ENCODE measurements around the gene KCNN1.

KCNN1 gene

DNA sequence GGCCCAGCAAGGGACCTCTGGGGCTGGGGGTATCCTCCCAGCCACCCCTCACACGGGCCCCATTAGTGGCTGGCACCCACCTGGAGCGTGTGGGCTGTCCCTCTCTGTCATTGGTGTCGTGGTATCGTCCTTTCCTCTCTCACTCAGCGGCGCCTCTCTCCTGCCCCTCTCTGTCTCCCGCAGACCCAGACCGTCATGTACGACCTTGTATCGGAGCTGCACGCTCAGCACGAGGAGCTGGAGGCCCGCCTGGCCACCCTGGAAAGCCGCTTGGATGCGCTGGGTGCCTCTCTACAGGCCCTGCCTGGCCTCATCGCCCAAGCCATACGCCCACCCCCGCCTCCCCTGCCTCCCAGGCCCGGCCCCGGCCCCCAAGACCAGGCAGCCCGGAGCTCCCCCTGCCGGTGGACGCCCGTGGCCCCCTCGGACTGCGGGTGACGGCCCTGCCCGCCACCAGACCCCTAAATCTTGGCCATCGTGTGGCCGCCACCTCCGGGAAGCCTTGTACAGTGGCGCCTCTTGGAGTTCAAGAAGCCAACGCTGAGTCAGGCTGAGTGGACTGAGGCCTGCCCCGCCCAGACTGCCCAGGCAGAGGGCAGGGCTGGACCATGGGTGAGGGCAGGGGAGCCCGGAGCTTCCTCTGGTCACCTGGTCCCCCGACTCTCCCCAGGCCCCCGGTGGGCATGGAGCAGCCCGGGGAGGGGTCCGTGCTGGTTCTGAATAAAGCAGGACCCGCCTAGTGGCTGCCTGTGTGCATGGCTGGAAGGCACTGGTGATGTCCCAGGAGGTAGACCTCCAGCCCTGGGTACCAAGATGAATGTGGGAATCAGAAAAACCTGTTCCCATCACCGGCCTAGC, 31.3 kb downstream of the KCNN1 start:
- H3K4me1 ChIP-seq (ENCODE audit: control insufficient read depth, insufficient read depth, low read length): no peaks in the 10 kb centered on the region
- TF ChIP-seq, protein P1, sequence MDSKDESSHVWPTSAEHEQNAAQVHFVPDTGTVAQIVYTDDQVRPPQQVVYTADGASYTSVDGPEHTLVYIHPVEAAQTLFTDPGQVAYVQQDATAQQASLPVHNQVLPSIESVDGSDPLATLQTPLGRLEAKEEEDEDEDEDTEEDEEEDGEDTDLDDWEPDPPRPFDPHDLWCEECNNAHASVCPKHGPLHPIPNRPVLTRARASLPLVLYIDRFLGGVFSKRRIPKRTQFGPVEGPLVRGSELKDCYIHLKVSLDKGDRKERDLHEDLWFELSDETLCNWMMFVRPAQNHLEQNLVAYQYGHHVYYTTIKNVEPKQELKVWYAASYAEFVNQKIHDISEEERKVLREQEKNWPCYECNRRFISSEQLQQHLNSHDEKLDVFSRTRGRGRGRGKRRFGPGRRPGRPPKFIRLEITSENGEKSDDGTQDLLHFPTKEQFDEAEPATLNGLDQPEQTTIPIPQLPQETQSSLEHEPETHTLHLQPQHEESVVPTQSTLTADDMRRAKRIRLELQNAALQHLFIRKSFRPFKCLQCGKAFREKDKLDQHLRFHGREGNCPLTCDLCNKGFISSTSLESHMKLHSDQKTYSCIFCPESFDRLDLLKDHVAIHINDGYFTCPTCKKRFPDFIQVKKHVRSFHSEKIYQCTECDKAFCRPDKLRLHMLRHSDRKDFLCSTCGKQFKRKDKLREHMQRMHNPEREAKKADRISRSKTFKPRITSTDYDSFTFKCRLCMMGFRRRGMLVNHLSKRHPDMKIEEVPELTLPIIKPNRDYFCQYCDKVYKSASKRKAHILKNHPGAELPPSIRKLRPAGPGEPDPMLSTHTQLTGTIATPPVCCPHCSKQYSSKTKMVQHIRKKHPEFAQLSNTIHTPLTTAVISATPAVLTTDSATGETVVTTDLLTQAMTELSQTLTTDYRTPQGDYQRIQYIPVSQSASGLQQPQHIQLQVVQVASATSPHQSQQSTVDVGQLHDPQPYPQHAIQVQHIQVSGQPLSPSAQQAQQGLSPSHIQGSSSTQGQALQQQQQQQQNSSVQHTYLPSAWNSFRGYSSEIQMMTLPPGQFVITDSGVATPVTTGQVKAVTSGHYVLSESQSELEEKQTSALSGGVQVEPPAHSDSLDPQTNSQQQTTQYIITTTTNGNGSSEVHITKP (tag by site-specific recombination; IDR thresholded peaks at IDR 0.05): peak; percentile 22
- TF ChIP-seq PATZ1 (tag by site-specific recombination; IDR thresholded peaks at IDR 0.05): no peak
- no peak for TF ChIP-seq ZNF184 (tag by site-specific recombination; IDR thresholded peaks at IDR 0.05)

DNA sequence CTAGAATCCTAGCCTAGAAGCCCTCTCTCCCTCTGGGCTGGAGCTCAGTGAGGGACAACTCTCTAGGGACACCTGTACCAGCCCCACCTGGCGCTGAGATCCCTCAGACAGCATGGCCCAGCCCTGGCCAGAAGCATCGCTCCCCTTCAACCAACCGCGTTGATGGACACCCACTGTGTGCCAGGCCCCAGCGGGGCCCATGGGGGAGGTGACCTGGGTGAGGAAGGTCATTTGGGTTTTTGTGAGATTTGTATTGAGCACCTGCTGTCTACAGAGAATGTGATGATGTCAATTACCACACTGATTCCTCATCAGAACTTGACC, 31.9 kb downstream of the KCNN1 start:
- TF ChIP-seq ZNF521 (tag by site-specific recombination; IDR thresholded peaks at IDR 0.05): no peak
- TF ChIP-seq SCRT1 (tag by site-specific recombination; IDR thresholded peaks at IDR 0.05; ENCODE audit: borderline replicate concordance): peak; percentile 14; the same call in 1 of the 2 replicates
- no peak for TF ChIP-seq ZNF221 (tag by site-specific recombination; IDR thresholded peaks at IDR 0.05; ENCODE audit: borderline replicate concordance)
- no peak overlapping the region for H3K4me3 ChIP-seq (ENCODE audit: low read depth, low read length)
- H3K9me3 ChIP-seq (ENCODE audit: control insufficient read depth, insufficient read depth, low read depth, low read length): no peaks in the 10 kb centered on the region
- no peaks in the 10 kb centered on the region for H3K4me1 ChIP-seq (ENCODE audit: control insufficient read depth, insufficient read depth, low read length)
- ChIA-PET POLR2A (interaction anchor here (1.1 kb wide), 1 partner anchor 139 kb away, joined by 4 read pairs; the partner anchor contains the start of gene RPL18A), CTCF (interaction anchor here (0.6 to 8.1 kb wide), 4 partner anchors 47 to 129 kb away, joined by 3 to 233 read pairs (median 48); partner anchors contain the start of gene CCDC124)
- no peaks in the 10 kb centered on the region for H3K36me3 ChIP-seq (ENCODE audit: control insufficient read depth in 2 of 2, insufficient read depth in 1 of 2, low read length in 2 of 2)
- H3K27ac ChIP-seq (ENCODE audit: extremely low read depth, low read depth, low read length): no peak overlapping the region

More for the DNA sequence above, 31.3 kb downstream of the KCNN1 start:
- no peaks in the 10 kb centered on the region for H3K9me3 ChIP-seq (ENCODE audit: control insufficient read depth, insufficient read depth, low read depth, low read length)
- H3K4me3 ChIP-seq (ENCODE audit: low read depth, low read length): no peak overlapping the region
- CTCF ChIA-PET: interaction anchor here (0.7 to 8.1 kb wide), 5 partner anchors 46 to 1531 kb away, joined by 3 to 233 read pairs (median 15); partner anchors contain the start of genes CCDC124 and RPL18A
- no peak overlapping the region for H3K27ac ChIP-seq (ENCODE audit: extremely low read depth, low read depth, low read length)
- no peaks in the 10 kb centered on the region for H3K36me3 ChIP-seq (ENCODE audit: control insufficient read depth in 2 of 2, insufficient read depth in 1 of 2, low read length in 2 of 2)
- POLR2A ChIA-PET: interaction anchor here (1.1 kb wide), 1 partner anchor 139 kb away, joined by 4 read pairs; the partner anchor contains the start of gene RPL18A

- Histone ChIP-seq H3K4me3 (ENCODE audit: low read depth, low read length) (no peak overlapping the region), H3K36me3 (ENCODE audit: control insufficient read depth in 2 of 2, insufficient read depth in 1 of 2, low read length in 2 of 2) (no peaks in the 10 kb centered on the region), H3K4me1 (ENCODE audit: control insufficient read depth, insufficient read depth, low read length) (no peaks in the 10 kb centered on the region), H3K9me3 (ENCODE audit: control insufficient read depth, insufficient read depth, low read depth, low read length) (no peaks in the 10 kb centered on the region), H3K27ac (ENCODE audit: extremely low read depth, low read depth, low read length) (no peak overlapping the region)
- POLR2A ChIA-PET: interaction anchor here (0.6 kb wide), 1 partner anchor 22 kb away, joined by 4 read pairs; no protein-coding TSS in a partner anchor
- CTCF ChIA-PET: interaction anchor here (0.6 to 8.1 kb wide), 3 partner anchors 54 to 140 kb away, joined by 3 to 233 read pairs (median 92); partner anchors contain the start of genes CCDC124 and RPL18A
- TF ChIP-seq SCRT2 (tag by site-specific recombination; IDR thresholded peaks at IDR 0.05) (0 out of 2 replicates have a peak, but pooled peaks have one; percentile 30), KLF1 (tag by site-specific recombination; IDR thresholded peaks at IDR 0.05) (peak; percentile 55; the same call in 1 of the 2 replicates), ZNF843 (tag by site-specific recombination; IDR thresholded peaks at IDR 0.05) (no peak), ZNF146 (tag by site-specific recombination; IDR thresholded peaks at IDR 0.05) (no peak), KLF8 (tag by site-specific recombination; IDR thresholded peaks at IDR 0.05) (no peak)
- TF ChIP-seq, protein P2, sequence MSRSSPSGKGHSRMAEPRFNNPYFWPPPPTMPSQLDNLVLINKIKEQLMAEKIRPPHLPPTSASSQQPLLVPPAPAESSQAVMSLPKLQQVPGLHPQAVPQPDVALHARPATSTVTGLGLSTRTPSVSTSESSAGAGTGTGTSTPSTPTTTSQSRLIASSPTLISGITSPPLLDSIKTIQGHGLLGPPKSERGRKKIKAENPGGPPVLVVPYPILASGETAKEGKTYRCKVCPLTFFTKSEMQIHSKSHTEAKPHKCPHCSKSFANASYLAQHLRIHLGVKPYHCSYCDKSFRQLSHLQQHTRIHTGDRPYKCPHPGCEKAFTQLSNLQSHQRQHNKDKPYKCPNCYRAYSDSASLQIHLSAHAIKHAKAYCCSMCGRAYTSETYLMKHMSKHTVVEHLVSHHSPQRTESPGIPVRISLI (tag by site-specific recombination; IDR thresholded peaks at IDR 0.05): 0 out of 2 replicates have a peak, but pooled peaks have one; percentile 22
Measured at GRCh38 chr19:17999684-18000479, 33.0 kb downstream of the KCNN1 start.

Measured in HEK293 (cell line).